AG04449 (cell line): ENCODE results near the gene SLC30A2.

Experiments
- CTCF ChIA-PET: fragments of 350-600 bp; formaldehyde crosslinking; extraction: SDS; loops from one replicate; lab custom pipeline; 2021; ENCODE audit warnings: antibody characterized with exemption; lab: Yijun Ruan, JAX
- POLR2A ChIA-PET: fragments of 400-600, 350-600 bp; formaldehyde crosslinking; extraction: SDS; loops from one replicate; lab custom pipeline; 2020; ENCODE audit warnings: antibody characterized with exemption, inconsistent platforms; lab: Yijun Ruan, JAX
- DNase-seq: peaks from one replicate; pipeline ENCODE4 v3.0.0-alpha.2; 2010; ENCODE audit warnings: low read depth, low spot score
- H3K4me3 ChIP-seq: 2 replicates; pipeline ENCODE4 v1.5.1; 2011; ENCODE audit warnings: low read depth, mild to moderate bottlenecking, control low read depth, low read length
- CTCF ChIP-seq: IDR thresholded peaks from one replicate; pipeline ENCODE4 v1.5.1; 2011; ENCODE audit warnings: mild to moderate bottlenecking, moderate library complexity, low read length, control low read depth, inconsistent platforms; ENCODE audit not compliant: insufficient read depth; ENCODE audit errors: missing control alignments

The SLC30A2 gene

GRCh38 chr1:26079960-26080814, 34.3 kb upstream of the SLC30A2 start:
- POLR2A ChIA-PET: no interaction called here
- no peak overlapping the region for H3K4me3 ChIP-seq
- no peak for TF ChIP-seq CTCF
- CTCF ChIA-PET: interaction anchor here (0.9 to 1.4 kb wide), 3 partner anchors 44 to 242 kb away, joined by 3 read pairs; no protein-coding TSS in a partner anchor
- no peak for DNase-seq

GRCh38 chr1:26079178-26079563, 33.3 kb upstream of the SLC30A2 start:
- ChIA-PET POLR2A (no interaction called here), CTCF (interaction anchor here (1.0 kb wide), 1 partner anchor 243 kb away, joined by 3 read pairs; no protein-coding TSS in a partner anchor)
- H3K4me3 ChIP-seq: no peak overlapping the region
- DNase-seq: no peak
- no peak for TF ChIP-seq CTCF

GRCh38 chr1:26078286-26079177, 32.6 kb upstream of the SLC30A2 start:
- no peak for TF ChIP-seq CTCF
- POLR2A ChIA-PET: no interaction called here
- H3K4me3 ChIP-seq: no peak overlapping the region
- CTCF ChIA-PET: interaction anchor here (1.0 kb wide), 1 partner anchor 243 kb away, joined by 3 read pairs; no protein-coding TSS in a partner anchor
- no peak for DNase-seq

GRCh38 chr1:26077524-26077923, 31.6 kb upstream of the SLC30A2 start:
- no peak for DNase-seq
- CTCF ChIA-PET: interaction anchor here (1.8 kb wide), 1 partner anchor 67 kb away, joined by 5 read pairs; no protein-coding TSS in a partner anchor
- H3K4me3 ChIP-seq: no peak overlapping the region
- POLR2A ChIA-PET: no interaction called here
- no peak for TF ChIP-seq CTCF

- TF ChIP-seq CTCF: no peak
- DNase-seq: no peak
- POLR2A ChIA-PET: no interaction called here
- no peak overlapping the region for H3K4me3 ChIP-seq
- CTCF ChIA-PET: interaction anchor here (0.9 to 1.0 kb wide), 2 partner anchors 41 to 94 kb away, joined by 3 read pairs; partner anchors contain the start of gene ZNF593
These were observed 29.7 kb upstream of the SLC30A2 start for GRCh38 chr1:26075421-26076144.
